Smooth muscle cell (in vitro differentiated cells): ENCODE results near the gene TTC33. TPM values are rescaled to one million over a fixed set of nuclear protein-coding genes. Genes with fewer than 3 reads are reported as not detected.

Experiments
- DNase-seq: peaks from one replicate; lab custom pipeline; 2025; ENCODE audit not compliant: unreplicated experiment; lab: John Stamatoyannopoulos, UW
- H2AFZ ChIP-seq: fragments of 200-600 bp; sonication (generic); 2 replicates; pipeline ENCODE4 v1.6.0; 2016; ENCODE audit warnings: antibody characterized with exemption, low read depth, mild to moderate bottlenecking
- H3F3A ChIP-seq: fragments of 200-600 bp; sonication (generic); 2 replicates; pipeline ENCODE4 v1.6.0; 2017; ENCODE audit warnings: antibody characterized with exemption, low read depth
- H3K27ac ChIP-seq: fragments of 200-600 bp; sonication (generic); 2 replicates; pipeline ENCODE4 v1.5.1; 2016; ENCODE audit warnings: low read depth, mild to moderate bottlenecking
- H3K27me3 ChIP-seq: fragments of 200-600 bp; sonication (generic); 2 replicates; pipeline ENCODE4 v1.6.1; 2016; ENCODE audit warnings: low read depth, mild to moderate bottlenecking
- H3K36me3 ChIP-seq: fragments of 200-600 bp; sonication (generic); 2 replicates; pipeline ENCODE4 v1.5.1; 2016; ENCODE audit warnings: low read depth
- H3K4me1 ChIP-seq: fragments of 200-600 bp; sonication (generic); 2 replicates; pipeline ENCODE4 v1.5.1; 2016; ENCODE audit warnings: low read depth
- H3K4me2 ChIP-seq: fragments of 200-600 bp; sonication (generic); 2 replicates; pipeline ENCODE4 v1.6.0; 2016; ENCODE audit warnings: mild to moderate bottlenecking
- H3K4me3 ChIP-seq: fragments of 200-600 bp; sonication (generic); 2 replicates; pipeline ENCODE4 v1.5.1; 2016; ENCODE audit warnings: mild to moderate bottlenecking
- H3K79me2 ChIP-seq: fragments of 200-600 bp; sonication (generic); 2 replicates; pipeline ENCODE4 v1.6.0; 2016; ENCODE audit warnings: low read depth, mild to moderate bottlenecking
- H3K9ac ChIP-seq: fragments of 200-600 bp; sonication (generic); 2 replicates; pipeline ENCODE4 v1.6.0; 2016; ENCODE audit warnings: low read depth
- H3K9me3 ChIP-seq: fragments of 200-600 bp; sonication (generic); replicated peaks from 2 replicates; pipeline ENCODE4 v1.5.1; 2016; ENCODE audit warnings: low read depth
- H4K20me1 ChIP-seq: fragments of 200-600 bp; sonication (generic); 2 replicates; pipeline ENCODE4 v1.6.0; 2016; ENCODE audit warnings: low read depth
- WGBS: methylation state at CpG from one replicate; pipeline ENCODE4 v1.1.7; 2016; ENCODE audit warnings: low lambda C conversion rate; 5-methylcytosine and 5-hydroxymethylcytosine counted together
- polyA plus RNA-seq: library from polyadenylated mRNA; unstranded; fragments of >200 nt; fragmentation: Nextera tagmentation; extraction: Ambion mirVana; gene quantifications from 2 replicates; pipeline ENCODE4 v1.2.1, GENCODE V29; 2016
- total RNA-seq: library from RNA; depleted of rRNA; stranded (reverse); fragments of >200 nt; gene quantifications from 2 replicates; pipeline ENCODE4 v1.2.3, GENCODE V29; 2014
- TF ChIP-seq, protein P1 (sequence below): fragments of 200-600 bp; sonication (generic); IDR thresholded peaks from 2 replicates; pipeline ENCODE4 v1.5.1; 2017; ENCODE audit warnings: borderline replicate concordance, mild to moderate bottlenecking, antibody characterized with exemption; ENCODE audit not compliant: insufficient read depth, poor library complexity, severe bottlenecking

TTC33 gene
- total and polyA plus RNA-seq, 2 experiments from 2014 or later, result 13.1 to 22.1 TPM

DNA sequence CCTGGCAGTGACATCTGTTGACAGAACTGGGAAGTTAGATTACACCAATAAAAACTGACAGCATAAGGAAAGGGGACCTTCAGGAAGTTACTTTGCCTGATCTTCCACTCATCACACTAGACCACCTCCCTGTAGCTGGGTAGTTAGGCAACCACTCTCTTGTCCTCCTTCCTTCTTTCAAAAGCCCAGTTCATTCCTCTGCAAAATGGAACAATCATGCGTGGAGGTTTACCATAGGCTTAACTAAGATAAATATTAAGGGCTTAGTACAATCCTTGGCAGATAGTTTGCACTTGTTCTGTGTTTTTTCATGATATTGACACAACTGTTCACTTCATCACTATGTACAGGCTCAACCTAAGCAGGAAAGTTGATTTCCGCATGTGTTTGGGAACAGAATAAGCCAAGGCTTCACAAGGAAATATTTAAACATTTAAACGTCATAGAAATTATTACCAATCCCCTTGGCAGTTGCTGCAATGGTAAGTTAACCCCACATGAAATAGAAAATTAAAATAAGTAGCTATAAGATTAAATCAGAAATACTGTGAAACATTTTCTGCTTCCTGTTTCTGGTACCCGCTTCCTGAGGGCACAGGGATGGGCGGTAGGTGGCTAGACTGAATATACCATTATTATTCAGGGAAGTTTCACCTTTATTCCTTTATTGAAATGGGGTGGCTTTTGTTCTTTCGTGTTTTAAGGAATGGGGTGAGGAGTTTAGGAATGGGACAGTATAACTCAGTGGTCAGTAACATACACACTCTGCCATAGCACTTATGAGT is 86.0 kb downstream of the TTC33 start:
- no peaks in the 10 kb centered on the region for H3K9me3 ChIP-seq
- H3K4me2 ChIP-seq, result no peak overlapping the region
- H4K20me1 ChIP-seq, result no peaks in the 10 kb centered on the region
- no peak overlapping the region for H3K4me3 ChIP-seq
- 74% methylated on average over 6 of the region's 6 CpGs for WGBS
- DNase-seq, result no peak
- TF ChIP-seq, protein P1, sequence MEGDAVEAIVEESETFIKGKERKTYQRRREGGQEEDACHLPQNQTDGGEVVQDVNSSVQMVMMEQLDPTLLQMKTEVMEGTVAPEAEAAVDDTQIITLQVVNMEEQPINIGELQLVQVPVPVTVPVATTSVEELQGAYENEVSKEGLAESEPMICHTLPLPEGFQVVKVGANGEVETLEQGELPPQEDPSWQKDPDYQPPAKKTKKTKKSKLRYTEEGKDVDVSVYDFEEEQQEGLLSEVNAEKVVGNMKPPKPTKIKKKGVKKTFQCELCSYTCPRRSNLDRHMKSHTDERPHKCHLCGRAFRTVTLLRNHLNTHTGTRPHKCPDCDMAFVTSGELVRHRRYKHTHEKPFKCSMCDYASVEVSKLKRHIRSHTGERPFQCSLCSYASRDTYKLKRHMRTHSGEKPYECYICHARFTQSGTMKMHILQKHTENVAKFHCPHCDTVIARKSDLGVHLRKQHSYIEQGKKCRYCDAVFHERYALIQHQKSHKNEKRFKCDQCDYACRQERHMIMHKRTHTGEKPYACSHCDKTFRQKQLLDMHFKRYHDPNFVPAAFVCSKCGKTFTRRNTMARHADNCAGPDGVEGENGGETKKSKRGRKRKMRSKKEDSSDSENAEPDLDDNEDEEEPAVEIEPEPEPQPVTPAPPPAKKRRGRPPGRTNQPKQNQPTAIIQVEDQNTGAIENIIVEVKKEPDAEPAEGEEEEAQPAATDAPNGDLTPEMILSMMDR, result no peak
- H3K36me3 ChIP-seq, result no peaks in the 10 kb centered on the region
- no peaks in the 10 kb centered on the region for H3K4me1 ChIP-seq
- H3K9ac ChIP-seq, result no peak overlapping the region
- H3K27ac ChIP-seq, result no peak overlapping the region
- no peaks in the 10 kb centered on the region for H3K79me2 ChIP-seq
- H2AFZ ChIP-seq, result no peak overlapping the region
- peaks cover 82% of the 10 kb centered on the region for H3K27me3 ChIP-seq
- no peaks in the 10 kb centered on the region for H3F3A ChIP-seq

DNA sequence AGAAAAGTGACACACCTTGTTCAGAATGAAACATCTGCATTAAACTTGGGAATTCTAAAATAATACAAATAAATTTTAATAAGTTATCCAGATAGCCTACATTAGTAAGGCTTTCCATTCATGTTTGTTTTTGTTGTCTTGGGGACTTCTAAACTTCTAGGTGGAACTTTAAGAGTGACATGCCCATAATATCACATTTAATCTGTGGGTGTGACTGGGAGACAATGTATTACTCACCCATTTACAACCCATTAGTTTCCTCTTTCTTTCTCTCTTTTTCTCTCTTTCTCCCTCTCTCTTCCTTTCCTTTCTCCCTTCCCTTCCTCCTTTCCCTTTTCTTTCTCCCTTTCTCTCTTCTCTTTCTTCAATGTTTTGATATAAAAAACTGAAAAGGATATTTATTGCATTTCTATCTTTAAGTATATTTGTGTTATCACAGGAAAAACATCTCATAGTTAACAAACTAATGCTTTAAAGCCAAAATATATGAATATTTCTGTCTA is 88.5 kb downstream of the TTC33 start:
- Histone ChIP-seq H3K27ac (no peak overlapping the region), H3K4me2 (no peak overlapping the region)
- TF ChIP-seq, protein P1, result no peak

DNA sequence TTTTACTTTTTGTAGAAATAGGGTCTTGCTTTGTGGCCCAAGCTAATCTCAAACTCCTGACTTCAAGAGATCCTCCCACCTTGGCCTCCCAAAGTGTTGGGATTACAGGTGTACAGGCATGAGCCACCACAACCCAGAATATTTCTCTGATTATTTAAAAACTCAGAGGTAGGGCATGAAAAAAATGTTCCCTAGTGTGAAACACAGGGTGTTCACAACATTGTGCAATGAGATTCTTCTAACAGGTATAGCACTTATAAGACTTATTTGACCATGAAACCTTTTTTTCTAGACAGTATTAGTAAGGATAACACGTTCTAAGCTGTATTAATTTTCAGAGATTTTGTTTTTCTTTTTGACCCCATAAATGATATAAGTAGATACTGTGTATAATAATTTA is 89.1 kb downstream of the TTC33 start:
- Histone ChIP-seq H3K9me3 (no peaks in the 10 kb centered on the region), H3K36me3 (no peaks in the 10 kb centered on the region), H3K9ac (no peak overlapping the region), H3K4me3 (no peak overlapping the region), H3K27me3 (peaks cover 59% of the 10 kb centered on the region), H4K20me1 (no peaks in the 10 kb centered on the region), H2AFZ (no peak overlapping the region), H3F3A (no peaks in the 10 kb centered on the region), H3K4me1 (no peaks in the 10 kb centered on the region), H3K79me2 (no peaks in the 10 kb centered on the region), H3K27ac (no peak overlapping the region), H3K4me2 (no peak overlapping the region)
- WGBS, result 76% methylated on average over 1 of the region's 1 CpG
- DNase-seq, result no peak
- TF ChIP-seq, protein P1, result no peak

More for the DNA sequence above, 88.5 kb downstream of the TTC33 start:
- Histone ChIP-seq H3K4me3 (no peak overlapping the region), H3K79me2 (no peaks in the 10 kb centered on the region), H3K9ac (no peak overlapping the region), H2AFZ (no peak overlapping the region), H3K27me3 (peaks cover 65% of the 10 kb centered on the region), H4K20me1 (no peaks in the 10 kb centered on the region), H3K4me1 (no peaks in the 10 kb centered on the region), H3F3A (no peaks in the 10 kb centered on the region), H3K9me3 (no peaks in the 10 kb centered on the region), H3K36me3 (no peaks in the 10 kb centered on the region)
- DNase-seq, result no peak
